ENCODE data around the gene MFSD12.
"Not testable (repeated sequence)": the region's sequence is repeated elsewhere in the genome, so short reads cannot be mapped to it uniquely, and the experiment has no call there.

Gene MFSD12

DNA sequence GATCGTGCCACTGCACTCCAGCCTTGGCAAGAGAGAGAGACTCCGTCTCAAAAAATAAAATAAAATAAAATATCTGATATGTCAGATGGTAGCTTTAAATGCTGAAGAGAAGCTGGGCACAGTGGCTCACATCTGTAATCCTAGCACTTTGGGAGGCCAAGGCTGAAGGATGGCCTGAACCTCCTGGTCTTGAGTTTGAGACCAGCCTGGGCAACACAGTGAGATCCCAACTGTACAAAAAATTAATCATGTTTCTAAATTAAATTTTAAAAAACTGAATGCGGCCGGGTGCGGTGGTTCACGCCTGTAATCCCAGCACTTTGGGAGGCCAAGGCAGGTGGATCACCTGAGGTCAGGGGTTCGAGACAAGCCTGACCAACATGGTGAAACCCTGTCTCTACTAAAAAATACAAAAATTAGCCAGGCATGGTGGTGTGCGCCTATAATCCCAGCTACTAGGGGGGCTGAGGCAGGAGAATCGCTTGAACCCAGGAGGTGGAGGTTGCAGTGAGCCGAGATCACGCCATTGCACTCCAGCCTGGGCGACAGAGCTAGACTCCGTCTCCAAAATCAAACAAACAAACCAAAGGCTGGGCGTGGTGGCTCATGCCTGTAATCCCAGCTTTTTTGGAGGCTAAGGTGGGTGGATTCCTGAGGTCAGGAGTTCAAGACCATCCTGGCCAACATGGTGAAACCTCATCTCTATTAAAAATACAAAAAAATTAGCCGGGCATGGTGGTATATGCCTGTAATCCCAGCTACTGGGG is 26.8 kb upstream of the MFSD12 start:
- not testable (repeated sequence) for DNase-seq (ENCODE audit: low read depth)

DNA sequence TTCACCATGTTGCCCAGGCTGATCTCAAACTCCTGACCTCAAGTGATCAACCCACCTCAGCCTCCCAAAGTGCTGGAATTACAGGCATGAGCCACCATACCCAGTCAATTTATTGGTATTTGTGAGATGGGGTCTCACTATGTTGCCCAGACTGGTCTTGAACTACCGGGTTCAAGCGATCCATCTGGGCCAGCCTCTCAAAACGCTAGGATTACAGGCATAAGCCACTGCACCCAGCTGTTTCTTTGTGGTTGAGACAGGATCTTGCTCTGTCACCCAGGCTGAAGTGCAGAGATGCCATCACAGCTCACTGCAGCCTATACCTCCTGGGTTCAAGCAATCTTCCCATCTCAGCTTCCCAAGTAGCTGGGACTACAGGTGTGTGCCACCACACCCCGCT is 24.4 kb upstream of the MFSD12 start:
- not testable (repeated sequence) for DNase-seq (ENCODE audit: low read depth)

DNA sequence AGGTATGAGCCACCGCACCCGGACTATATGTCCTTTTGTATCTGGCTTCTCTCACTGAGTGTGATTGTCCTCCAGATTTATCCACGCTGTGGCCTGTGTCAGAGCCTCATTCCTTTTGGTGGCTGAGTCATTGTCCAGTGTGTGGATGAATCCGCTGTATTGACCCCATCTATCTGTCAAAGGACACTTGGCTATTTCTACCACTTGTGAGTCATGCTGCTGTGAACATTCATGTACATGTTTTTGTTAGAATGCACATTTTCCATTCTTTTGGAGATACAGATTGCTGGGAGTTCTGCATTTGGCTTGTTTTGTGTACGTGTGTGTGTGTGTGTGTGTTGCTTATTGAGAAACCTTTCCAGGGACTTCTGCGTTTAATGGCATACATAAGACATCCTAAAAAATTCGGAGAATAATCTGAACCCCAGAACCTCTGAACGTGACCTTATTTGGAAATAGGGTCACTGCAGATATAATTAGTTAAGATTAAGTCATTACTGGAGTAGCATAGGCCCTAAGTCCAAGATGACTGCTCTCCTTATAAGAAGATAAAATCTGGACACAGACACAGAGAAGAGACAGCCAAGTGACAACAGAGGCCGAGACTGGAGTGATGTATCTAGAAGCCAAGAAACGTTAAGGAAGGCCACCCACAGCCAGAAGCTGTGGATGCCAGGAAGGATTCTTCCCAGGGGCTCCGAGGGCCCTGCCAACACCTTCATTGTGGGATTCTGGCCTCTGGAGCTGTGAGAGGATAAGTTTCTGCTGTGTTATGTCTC is 23.0 kb upstream of the MFSD12 start:
- DNase-seq (ENCODE audit: low read depth) = no peak

- DNase-seq (ENCODE audit: low read depth) = no peak
Observed at GRCh38 chr19:3578390-3578789, 21.0 kb upstream of the MFSD12 start.

DNA sequence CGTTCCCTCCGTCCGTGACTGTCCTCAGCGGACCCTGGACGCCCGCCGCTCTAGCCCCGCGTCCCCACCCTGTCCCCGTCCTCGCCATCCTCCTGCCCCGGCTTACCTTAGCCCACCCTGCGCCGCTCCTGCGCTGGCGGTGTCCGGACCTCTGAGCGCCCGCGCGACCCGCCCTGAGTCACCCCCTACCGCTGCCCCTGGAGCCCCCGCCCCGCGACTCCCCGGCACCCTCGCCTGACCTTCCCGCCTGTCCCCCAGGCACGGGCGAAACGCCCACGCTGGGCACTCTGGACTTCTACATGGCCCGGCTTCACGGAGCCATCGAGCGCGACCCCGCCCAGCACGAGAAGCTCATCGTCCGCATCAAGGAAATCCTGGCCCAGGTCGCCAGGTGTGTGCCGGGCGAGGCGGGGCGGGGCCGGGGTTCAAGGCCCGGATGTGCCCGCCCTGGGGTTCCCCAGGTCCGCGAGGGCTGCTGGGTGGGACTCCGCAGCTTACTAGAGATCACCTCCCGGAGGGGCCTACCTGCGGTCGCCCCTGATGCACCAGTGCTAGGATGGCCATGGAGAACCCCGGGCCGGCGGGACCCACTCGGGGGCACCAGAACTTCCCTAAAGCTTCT is 20.4 kb upstream of the MFSD12 start:
- DNase-seq (ENCODE audit: low read depth) = no peak

DNA sequence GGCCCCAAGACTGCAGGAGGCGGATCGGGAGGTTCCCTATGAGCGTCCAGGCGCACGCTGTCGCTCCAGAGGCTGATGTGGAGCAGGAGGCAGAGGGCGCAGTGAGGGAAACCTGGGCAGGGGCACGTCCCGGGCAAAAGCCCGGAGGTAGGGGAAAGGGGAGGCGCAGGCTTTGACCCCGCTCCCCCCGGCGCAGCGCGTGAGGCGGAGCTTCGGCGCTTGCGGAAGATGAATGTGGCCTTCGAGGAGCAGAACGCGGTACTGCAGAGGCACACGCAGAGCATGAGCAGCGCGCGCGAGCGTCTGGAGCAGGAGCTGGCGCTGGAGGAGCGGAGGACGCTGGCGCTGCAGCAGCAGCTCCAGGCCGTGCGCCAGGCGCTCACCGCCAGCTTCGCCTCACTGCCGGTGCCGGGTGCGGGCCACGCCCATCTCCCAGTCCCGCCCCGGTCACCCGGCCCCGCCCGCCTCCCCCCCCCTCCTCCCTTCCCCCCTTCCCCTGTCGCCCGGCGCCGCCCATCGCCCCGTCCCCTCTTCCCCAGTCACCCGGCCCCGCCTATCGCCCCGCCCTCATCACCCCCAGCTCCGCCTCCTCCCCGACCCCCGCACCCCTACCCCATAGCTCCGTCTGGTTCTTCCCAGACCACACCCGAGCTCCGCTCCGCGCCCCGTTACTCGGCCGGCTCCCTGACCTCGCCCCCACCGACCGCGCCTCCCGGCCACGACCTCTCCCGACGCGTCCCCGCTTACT is 19.5 kb upstream of the MFSD12 start:
- DNase-seq (ENCODE audit: low read depth) = no peak

- DNase-seq (ENCODE audit: low read depth) = no peak
Observed at GRCh38 chr19:3575949-3576673, 18.7 kb upstream of the MFSD12 start.

- no peak for DNase-seq (ENCODE audit: low read depth)
Observed at GRCh38 chr19:3575260-3575741, 17.9 kb upstream of the MFSD12 start.

DNA sequence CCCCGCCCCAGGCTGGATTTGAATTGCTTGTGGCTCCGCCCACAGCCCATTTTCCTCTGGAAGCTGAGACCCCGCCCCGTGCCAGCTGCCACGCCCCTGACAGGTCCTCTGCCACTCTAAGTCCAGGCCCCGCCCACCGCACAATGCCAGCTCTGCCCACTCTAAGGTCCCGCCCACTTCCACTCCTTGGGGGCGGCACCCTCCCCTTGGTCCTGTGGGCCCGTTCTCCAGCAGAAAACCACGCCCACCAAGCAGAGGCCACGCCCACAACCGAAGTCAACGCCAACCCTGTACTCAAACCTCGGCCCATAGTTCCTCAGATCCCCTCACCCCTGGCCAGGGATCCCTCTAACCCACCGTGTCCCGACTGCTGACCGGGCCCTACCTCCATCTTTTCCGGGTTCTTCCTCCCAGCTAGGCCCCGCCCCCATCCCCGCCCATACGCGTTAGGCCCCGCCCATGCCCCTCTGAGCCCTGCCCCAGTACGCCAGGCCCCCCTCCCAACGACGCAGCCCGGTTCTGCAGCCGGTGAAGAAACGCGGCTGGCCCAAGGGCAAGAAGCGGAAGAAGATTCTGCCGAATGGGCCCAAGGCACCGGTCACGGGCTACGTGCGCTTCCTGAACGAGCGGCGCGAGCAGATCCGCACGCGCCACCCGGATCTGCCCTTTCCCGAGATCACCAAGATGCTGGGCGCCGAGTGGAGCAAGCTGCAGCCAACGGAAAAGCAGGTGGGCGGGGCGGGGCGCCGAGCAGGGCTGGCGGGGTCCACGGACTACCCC is 16.7 kb upstream of the MFSD12 start:
- DNase-seq (ENCODE audit: low read depth) = peak; percentile 65

DNA sequence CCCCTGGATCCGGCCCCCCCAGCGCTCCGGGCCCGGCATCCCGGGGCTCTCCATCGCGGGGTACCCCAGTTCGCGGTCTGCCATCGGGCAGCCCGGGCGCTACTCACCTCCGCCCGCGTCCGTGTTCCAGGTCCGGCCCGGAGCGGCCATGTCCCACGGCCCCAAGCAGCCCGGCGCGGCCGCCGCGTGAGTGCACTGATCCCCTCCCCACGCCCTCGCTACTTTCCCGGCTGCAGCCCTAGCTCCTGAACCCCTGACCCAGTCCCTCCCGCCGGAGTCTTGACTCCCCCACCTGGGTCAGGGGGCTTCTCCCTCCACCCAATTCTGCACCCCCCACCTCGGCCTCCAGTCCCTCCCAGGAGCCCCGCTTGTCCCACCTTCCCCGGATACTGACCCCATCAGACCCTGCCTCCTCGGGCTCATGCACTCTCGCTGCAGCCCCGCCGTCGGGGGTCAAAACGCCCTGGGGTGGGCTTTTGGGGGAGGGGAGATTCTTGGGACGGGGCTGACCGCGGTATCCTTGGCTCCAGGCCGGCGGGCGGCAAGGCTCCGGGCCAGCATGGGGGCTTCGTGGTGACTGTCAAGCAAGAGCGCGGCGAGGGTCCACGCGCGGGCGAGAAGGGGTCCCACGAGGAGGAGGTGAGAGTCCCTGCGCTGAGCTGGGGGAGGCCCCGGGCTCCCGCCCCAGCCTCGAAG is 15.9 kb upstream of the MFSD12 start:
- no peak for DNase-seq (ENCODE audit: low read depth)

GRCh38 chr19:3572855-3573161 is 15.4 kb upstream of the MFSD12 start, which contains the start of gene HMG20B:
HMG20B (plus strand) TSS chr19:3572944; CDS start chr19:3573310, 366 bp downstream.
- DNase-seq (ENCODE audit: low read depth) = no peak

GRCh38 chr19:3572132-3572854 is 14.9 kb upstream of the MFSD12 start:
- DNase-seq (ENCODE audit: low read depth) = peak; percentile 100

GRCh38 chr19:3570606-3571011 is 13.2 kb upstream of the MFSD12 start:
- DNase-seq (ENCODE audit: low read depth) = no peak

GRCh38 chr19:3570042-3570441 is 12.7 kb upstream of the MFSD12 start:
- not testable (repeated sequence) for DNase-seq (ENCODE audit: low read depth)

- DNase-seq (ENCODE audit: low read depth) = no peak
Observed at GRCh38 chr19:3565139-3565538, 7.8 kb upstream of the MFSD12 start.

DNA sequence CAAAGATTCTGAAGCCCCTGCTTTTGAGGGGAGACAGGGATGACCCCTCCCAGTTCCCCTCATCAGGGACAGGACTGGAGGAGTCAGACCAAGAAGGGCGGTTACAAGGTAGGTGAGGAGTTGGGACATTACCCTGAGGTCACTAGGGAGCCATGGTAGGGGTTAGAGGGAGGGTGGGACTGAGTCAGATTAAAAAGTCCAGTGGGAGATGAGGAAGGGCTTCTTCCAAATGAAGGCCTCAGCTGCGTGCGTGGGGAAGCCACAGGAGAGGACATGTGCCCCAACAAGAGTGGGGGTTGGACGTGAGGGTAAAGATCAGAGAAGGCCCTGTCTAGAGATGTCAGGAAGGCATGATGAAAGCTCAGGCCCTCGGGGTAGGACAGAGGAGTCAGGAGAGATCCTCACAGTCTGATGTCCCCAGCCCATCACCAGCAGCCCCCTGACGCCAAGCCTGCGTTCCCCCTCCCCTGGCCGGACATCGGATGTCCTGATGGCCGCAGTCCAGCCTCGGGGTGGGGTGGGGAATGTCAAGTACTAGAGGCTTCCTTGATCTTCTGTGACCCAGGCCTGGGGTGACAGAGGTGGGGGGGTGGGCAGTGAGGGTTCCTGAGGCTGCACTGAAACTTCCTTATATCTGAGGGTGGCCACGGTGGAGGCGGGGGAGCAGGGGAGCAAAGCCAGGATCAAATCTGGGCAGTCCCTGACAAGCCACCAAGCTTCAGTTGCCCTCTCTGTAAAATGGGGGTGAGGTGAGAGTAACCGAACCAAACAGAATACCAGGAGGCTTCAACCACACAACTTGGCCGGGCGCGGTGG is 6.5 kb upstream of the MFSD12 start:
- DNase-seq (ENCODE audit: low read depth) = no peak

DNA sequence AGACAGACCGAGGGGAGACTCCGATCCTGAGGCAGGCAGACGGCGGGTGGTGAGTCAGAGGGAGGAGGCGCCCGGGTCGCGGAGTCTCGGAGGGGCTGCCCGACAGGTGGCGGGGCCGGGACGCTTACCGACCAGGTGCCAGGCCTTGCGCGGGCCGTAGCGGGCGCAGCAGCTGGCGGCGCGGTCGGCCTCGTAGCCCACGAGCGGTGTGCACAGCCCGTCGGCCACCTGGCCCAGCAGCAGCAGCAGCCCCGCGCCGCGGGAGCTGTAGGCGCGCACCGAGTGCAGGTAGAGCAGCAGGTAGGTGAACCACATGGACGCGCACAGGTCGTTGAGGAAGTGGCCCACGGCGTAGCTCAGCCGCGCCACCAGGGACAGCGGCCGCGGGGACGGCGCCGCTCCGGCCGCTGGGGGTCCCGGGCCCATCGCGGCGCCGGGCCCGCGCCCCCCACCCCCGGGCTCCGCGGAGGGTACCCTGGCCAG is 367 bp downstream of the MFSD12 start:
- peak; percentile 65 for DNase-seq (ENCODE audit: low read depth)

- DNase-seq (ENCODE audit: low read depth) = no peak
Observed at GRCh38 chr19:3556423-3556977, 886 bp downstream of the MFSD12 start.

Data from activated T-helper 9 cell treated with anti-CD3 and anti-CD28 coated beads, Interleukin-2, amount 50 U/mL, for 16 hours (primary cell).